ENCODE measurements around the gene CRISPLD2.

- TF ChIP-seq CTCF (tag by site-specific recombination; IDR thresholded peaks at IDR 0.05): no peak
- no peak for TF ChIP-seq ZNF518A (tag by site-specific recombination; conservative IDR thresholded peaks at IDR 0.05; ENCODE audit: low read depth)
- TF ChIP-seq PRDM4 (tag by site-specific recombination; IDR thresholded peaks at IDR 0.05): no peak
- TF ChIP-seq ZNF561 (tag by site-specific recombination; IDR thresholded peaks at IDR 0.05; ENCODE audit: borderline replicate concordance): no peak
- no peak for TF ChIP-seq ZFHX2 (tag by site-specific recombination; conservative IDR thresholded peaks at IDR 0.05)
Observed at GRCh38 chr16:84897911-84898377, 78.2 kb downstream of the CRISPLD2 start.

Measured in HEK293 (cell line).